Measurements from ENCODE around the gene KRT3.

- TF ChIP-seq, protein P1, sequence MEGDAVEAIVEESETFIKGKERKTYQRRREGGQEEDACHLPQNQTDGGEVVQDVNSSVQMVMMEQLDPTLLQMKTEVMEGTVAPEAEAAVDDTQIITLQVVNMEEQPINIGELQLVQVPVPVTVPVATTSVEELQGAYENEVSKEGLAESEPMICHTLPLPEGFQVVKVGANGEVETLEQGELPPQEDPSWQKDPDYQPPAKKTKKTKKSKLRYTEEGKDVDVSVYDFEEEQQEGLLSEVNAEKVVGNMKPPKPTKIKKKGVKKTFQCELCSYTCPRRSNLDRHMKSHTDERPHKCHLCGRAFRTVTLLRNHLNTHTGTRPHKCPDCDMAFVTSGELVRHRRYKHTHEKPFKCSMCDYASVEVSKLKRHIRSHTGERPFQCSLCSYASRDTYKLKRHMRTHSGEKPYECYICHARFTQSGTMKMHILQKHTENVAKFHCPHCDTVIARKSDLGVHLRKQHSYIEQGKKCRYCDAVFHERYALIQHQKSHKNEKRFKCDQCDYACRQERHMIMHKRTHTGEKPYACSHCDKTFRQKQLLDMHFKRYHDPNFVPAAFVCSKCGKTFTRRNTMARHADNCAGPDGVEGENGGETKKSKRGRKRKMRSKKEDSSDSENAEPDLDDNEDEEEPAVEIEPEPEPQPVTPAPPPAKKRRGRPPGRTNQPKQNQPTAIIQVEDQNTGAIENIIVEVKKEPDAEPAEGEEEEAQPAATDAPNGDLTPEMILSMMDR (IDR thresholded peaks at IDR 0.05 in 2 of 3, conservative IDR thresholded peaks at IDR 0.05 in 1 of 3; ENCODE audit: borderline replicate concordance in 1 of 3, insufficient read depth in 1 of 3, low read depth in 2 of 3, low read length in 2 of 3): no peak
- TF ChIP-seq EZH2 (IDR thresholded peaks at IDR 0.05) (no peak), POLR2A (IDR thresholded peaks at IDR 0.05; ENCODE audit: borderline replicate concordance, extremely low read depth, insufficient read depth, insufficient read length) (no peak), POLR2AphosphoS5 (IDR thresholded peaks at IDR 0.05; ENCODE audit: low read depth, low read length) (no peak), CEBPB (IDR thresholded peaks at IDR 0.05; ENCODE audit: low read depth) (no peak)
These were observed 15.5 kb upstream of the KRT3 start for GRCh38 chr12:52811191-52812072.

Data from HCT116 (cell line).